GM12801 (cell line): ENCODE data around the gene DEFB126.

Experiments
- TF ChIP-seq, protein P1 (sequence below): IDR thresholded peaks from one replicate; pipeline ENCODE4 v1.5.1; 2011; ENCODE audit warnings: control low read depth; ENCODE audit not compliant: insufficient read length; ENCODE audit errors: extremely low read depth

DEFB126 gene, protein sequence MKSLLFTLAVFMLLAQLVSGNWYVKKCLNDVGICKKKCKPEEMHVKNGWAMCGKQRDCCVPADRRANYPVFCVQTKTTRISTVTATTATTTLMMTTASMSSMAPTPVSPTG

DNA sequence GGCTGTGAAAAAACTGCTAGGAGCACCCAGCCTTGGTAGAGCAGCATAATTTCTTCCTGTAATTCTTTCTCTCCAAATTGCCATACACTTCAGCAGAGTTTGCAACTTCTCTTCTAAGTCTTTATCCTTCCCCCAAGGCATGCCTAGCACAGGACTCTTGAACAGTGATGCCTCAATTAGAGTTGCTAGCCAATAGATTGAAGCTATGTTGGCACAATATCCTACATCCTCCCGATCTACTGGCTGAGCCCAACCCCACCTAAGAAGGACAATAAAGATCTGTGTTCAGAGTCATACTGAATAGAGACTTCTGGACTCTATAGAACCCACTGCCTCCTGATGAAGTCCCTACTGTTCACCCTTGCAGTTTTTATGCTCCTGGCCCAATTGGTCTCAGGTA lies at the start of gene DEFB126:
Gene DEFB126 (plus strand): TSS at position 301 of the 400 bp plus-strand sequence. CDS start 39 bp downstream, at position 340.
- TF ChIP-seq, protein P1, sequence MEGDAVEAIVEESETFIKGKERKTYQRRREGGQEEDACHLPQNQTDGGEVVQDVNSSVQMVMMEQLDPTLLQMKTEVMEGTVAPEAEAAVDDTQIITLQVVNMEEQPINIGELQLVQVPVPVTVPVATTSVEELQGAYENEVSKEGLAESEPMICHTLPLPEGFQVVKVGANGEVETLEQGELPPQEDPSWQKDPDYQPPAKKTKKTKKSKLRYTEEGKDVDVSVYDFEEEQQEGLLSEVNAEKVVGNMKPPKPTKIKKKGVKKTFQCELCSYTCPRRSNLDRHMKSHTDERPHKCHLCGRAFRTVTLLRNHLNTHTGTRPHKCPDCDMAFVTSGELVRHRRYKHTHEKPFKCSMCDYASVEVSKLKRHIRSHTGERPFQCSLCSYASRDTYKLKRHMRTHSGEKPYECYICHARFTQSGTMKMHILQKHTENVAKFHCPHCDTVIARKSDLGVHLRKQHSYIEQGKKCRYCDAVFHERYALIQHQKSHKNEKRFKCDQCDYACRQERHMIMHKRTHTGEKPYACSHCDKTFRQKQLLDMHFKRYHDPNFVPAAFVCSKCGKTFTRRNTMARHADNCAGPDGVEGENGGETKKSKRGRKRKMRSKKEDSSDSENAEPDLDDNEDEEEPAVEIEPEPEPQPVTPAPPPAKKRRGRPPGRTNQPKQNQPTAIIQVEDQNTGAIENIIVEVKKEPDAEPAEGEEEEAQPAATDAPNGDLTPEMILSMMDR: no peak

DNA sequence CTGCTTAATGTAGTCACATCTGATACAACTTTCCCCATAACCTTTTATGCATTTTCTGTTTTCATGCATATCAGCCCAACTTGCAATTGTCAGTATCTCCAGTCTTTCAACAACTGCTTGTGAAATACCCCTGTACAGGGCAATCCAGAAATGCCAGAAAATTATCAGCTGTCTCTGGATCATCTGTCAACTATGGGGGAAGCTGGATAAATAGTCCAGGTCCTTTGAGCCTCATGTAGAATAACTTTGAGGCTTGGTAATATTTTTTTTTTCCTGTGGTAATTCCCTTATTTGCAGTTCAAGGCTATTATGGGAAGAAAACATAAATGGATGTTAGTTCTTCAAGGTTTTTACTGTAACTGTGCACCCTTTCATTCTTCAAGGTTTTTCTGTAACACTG lies 48.7 kb upstream of the DEFB126 start:
- TF ChIP-seq, protein P1: no peak

DNA sequence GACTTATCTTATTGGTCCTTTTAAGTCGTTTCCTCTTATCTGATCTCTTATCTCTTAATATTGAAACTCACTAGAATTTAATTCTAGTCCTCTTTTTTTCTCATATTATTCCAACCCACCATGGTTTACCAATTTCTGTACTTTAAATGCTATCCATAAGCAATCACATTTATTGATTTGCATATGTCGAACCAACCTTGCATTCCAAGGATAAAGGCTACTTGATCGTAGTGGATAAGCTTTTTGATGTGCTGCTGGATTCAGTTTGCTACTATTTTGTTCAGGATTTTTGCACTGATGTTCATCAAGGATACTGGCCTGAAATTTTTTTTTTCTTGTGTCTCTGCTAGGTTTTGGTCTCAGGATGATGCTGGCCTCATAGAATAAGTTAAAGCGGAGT lies 47.2 kb upstream of the DEFB126 start:
- TF ChIP-seq, protein P1: no peak

DNA sequence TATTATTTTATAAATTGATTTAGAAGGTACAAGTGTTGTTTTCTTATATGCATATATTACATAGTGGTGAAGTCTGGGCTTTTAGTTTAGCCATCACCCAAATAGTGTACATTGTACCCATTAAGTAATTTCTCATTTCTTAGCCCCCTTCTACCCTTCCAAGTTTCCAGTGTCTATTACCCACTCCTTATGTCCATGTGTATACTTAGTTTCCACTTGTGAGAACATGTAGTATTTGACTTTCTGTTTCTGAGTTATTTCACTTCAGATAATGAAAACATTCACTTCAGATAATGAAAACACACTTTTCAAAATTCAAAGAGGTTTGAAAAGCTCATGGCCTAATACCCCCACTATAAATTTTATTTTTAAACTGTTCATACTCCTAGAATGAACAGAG lies 40.4 kb upstream of the DEFB126 start:
- TF ChIP-seq, protein P1: no peak

DNA sequence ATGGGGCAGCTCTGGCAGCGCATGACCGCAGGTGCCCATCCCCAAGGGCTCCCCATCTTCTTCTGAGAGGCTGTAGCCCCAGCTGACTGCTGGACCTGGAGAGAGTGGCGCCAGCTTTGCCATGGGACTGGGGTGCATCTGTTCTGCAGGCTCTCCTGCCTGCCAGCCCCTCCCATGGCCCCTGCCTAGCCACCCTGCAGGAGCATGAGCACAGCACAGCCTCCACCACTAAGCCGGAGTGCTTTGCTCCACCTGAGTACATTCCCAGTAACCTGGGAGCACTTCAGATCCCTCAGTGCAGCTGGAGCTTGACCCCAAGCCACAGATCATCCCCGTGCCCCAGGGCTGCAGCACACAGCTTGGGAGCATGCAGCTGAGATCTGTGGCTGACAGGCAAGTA lies 38.9 kb upstream of the DEFB126 start:
- TF ChIP-seq, protein P1: no peak

DNA sequence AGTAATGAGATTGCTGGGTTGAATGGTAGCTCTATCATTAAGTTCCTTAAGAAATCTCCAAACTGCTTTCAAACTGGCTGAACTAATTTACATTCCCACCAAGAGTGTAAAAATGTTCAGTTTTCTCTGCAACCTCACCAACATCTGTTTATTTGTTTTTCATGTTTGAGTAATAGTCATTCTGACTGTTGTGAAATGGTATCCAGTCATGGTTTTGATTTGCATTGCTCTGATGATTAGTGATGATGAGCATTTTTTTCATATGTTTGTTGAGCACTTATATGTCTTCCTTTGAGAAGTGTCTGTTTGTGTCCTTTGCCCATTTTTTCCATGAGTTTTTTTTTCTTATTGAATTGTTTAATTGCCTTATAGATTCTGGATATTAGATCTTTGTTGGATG lies 30.0 kb upstream of the DEFB126 start:
- TF ChIP-seq, protein P1: no peak

DNA sequence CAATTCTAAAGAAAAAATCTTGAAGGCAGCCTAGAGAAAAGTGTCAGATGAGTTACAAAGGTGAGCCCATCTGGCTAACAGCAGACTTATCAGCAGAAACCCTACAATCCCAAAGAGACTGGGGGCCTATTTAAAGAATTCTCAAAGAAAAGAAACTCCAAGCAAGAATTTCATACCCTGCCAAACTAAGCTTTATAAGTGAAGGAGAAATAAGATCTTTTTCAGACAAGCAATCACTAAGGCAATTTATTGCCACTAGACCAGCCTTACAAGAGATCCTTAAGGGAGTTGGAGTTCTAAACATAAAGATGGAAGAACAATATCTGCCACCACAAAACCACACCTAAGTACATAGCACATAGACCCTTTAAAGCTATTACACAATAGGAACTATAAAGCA lies 24.9 kb upstream of the DEFB126 start:
- TF ChIP-seq, protein P1: no peak
